ENCODE measurements around the gene OR2V2.
"Not testable (repeated sequence)": the region's sequence is repeated elsewhere in the genome, so short reads cannot be mapped to it uniquely, and the experiment has no call there.

Gene OR2V2

GRCh38 chr5:181169459-181170236 is 22.3 kb downstream of the OR2V2 start:
- DNase-seq (ENCODE audit: low read depth), result not testable (repeated sequence)

- DNase-seq (ENCODE audit: low read depth), result no peak
These were observed 22.9 kb downstream of the OR2V2 start for GRCh38 chr5:181170237-181170825.

DNA sequence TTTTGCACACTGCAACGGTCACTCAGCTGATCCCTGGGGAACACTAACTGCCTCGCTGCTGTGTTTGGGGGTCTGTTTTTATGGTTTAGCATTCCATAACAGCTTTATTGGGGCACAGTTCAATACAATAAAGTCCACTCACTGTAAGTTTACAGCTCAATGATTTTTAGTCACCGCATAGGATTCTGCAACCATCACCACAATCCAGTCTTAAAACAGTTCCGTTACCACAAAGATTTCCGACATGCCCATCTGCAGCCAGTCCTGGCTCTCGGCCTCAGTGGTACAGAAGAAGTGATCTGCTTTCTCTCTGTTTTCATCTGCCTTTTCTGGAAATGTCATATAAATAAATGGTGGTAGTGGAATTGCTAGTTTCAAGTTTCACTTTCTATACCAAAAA is 23.6 kb downstream of the OR2V2 start:
- no peak for DNase-seq (ENCODE audit: low read depth)

GRCh38 chr5:181171782-181172181 is 24.4 kb downstream of the OR2V2 start:
- no peak for DNase-seq (ENCODE audit: low read depth)

DNA sequence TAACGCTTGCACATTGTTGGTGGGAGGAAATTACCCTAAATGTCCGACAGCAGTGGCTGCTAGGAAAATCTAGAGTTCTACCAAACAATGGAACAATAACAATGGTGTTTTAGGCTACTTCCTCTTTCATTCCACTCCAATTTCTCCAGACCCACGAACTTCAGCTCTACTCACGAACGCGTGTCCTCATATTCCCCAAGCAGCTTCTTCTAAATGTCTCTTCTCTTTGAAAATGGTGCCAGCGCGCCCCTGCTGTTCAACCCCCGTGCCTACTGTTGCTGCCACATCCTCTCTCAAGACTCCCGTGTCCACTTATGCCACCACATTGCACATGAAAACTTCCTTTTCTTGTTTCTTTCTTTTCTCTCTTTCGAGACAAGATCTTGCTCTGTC is 25.6 kb downstream of the OR2V2 start:
- DNase-seq (ENCODE audit: low read depth), result no peak

DNA sequence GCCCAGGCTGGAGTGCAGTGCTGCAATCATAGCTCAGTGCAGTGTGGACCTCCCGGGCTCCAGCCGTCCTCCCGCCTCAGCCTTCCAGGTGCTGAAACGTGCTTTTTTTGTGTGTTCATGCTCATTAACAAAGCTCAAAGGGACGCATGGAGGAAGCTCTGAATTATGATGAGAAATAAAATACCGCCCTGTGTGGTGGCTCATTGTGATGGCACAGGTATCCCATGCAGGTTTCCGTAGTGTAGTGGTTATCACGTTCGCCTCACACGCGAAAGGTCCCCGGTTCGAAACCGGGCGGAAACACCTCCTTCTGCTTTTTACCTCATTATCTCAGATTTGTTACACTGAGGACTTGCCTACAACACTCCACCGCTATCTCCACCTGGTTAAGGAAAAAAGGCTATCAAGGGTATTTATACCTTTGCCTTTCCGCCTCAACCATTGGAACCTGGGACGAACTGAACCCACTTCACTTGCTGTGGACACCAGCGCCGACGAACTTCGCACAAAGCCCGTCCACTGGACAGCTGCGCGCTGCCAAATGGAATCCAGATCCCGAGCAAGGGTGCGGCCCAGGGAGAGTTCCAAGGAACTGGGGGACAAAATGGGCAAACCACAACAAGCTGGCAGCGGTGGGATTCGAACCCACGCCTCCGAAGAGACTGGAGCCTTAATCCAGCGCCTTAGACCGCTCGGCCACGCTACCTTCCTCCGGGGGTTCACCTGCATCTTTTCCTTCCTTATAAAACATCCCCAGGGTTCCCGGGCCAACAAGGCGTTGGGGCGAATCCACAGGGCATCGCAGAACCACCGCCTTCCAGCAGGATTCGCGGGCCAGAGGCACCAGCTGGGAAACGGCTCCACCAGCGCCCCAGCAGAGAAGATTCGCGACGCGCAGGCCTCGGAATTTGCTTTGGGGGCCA is 26.3 kb downstream of the OR2V2 start:
- no peak for DNase-seq (ENCODE audit: low read depth)

- no peak for DNase-seq (ENCODE audit: low read depth)
These were observed 29.0 kb downstream of the OR2V2 start for GRCh38 chr5:181176254-181176952.

- not testable (repeated sequence) for DNase-seq (ENCODE audit: low read depth)
These were observed 30.2 kb downstream of the OR2V2 start for GRCh38 chr5:181177559-181177958.

GRCh38 chr5:181181650-181182565 is 34.5 kb downstream of the OR2V2 start:
- no peak for DNase-seq (ENCODE audit: low read depth)

DNA sequence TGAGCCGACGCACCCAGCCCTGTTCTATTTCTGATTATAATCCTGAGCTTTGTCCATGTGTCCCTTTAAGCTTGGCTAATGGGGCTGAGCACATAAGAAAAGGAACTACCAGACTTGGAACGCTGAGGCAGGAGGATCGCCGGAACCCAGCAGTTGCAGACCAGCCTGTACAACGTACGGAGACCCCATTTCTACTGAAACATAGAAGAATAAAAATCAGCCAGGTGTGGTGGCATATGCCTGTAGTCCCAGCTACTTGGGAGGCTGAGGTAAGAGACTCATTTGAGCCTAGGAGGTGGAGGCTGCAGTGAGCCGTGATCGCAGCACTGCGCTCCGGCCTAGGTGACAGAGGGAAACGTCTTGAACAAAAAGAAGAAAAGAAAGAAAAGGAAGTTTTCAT is 35.3 kb downstream of the OR2V2 start:
- DNase-seq (ENCODE audit: low read depth), result no peak

DNA sequence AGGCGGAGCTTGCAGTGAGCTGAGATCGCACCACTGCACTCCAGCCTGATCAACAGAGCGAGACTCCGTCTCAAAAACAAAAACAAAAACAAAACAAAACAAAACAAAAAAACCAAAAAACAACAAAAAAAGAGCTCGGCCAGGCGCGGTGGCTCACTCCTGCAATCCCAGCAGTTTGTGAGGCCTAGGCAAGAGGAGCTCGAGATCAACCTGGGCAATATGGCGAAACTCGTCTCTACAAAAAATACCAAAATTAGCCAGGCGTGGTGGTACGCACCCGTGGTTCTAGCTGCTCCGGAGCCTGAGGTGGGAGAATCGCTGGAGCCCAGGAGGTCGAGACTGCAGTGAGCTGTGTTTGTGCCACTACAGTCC is 37.4 kb downstream of the OR2V2 start:
- DNase-seq (ENCODE audit: low read depth), result no peak

DNA sequence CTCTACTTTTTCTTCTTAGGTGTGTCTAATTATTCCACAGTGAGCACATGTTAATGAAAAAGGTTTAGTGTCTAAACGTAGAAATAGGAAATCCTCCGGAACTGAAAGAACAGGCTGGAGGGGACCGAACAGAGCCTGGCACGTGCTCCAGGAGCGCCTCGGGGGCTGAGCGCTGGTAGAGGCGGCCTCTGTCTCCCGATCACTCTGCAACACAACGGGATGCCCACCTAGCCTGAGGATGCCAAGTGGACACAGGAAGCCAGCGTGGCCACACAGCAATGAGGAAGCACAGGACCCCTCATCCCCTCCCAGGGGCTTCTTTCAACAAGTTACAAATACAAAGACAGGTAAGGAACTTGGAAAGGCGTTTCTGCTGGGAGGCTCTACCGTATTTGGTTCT is 38.2 kb downstream of the OR2V2 start:
- no peak for DNase-seq (ENCODE audit: low read depth)

DNA sequence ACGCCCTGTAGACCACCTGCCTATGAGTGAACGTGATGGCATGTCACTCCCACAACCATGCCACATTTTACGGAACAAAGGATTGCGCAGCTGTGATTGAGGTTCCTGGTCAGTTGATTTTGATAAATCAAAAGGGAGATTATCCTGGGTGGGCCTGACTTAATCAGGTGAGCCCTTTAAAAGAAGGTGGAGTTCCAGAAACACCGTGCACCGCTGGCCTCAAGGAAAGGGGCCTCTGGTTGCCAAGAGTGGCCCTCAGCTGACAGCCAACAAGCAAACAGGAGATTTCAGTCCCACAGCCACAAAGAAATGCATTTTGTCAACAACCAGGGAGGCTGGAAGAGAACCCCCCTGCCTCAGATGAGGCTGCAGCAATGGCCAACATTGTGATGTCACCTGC is 38.6 kb downstream of the OR2V2 start:
- no peak for DNase-seq (ENCODE audit: low read depth)

DNA sequence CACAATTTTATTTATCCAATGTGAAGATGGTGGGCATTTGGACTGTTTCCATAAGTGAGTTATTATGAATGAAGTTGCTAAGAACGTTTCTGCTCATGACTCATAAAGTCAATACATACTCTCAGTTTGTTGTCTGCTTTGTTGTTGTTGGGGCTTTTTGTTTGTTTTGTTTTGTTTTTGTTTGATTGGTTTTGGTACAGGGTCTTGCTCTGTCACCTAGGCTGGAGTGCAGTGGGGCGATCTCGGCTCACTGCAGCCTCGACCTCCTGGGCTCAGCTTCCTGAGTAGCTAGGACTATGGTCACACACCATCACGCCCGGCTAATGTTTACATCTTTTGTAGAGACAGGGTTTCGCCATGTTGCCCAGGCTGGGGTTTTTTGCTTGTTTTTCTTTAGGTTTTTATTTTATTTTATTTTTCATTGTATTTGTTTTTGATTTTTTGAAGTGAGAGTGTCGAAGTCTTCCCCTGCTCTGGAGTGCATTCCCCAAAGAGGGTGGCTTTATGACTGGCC is 39.7 kb downstream of the OR2V2 start:
- DNase-seq (ENCODE audit: low read depth), result no peak

DNA sequence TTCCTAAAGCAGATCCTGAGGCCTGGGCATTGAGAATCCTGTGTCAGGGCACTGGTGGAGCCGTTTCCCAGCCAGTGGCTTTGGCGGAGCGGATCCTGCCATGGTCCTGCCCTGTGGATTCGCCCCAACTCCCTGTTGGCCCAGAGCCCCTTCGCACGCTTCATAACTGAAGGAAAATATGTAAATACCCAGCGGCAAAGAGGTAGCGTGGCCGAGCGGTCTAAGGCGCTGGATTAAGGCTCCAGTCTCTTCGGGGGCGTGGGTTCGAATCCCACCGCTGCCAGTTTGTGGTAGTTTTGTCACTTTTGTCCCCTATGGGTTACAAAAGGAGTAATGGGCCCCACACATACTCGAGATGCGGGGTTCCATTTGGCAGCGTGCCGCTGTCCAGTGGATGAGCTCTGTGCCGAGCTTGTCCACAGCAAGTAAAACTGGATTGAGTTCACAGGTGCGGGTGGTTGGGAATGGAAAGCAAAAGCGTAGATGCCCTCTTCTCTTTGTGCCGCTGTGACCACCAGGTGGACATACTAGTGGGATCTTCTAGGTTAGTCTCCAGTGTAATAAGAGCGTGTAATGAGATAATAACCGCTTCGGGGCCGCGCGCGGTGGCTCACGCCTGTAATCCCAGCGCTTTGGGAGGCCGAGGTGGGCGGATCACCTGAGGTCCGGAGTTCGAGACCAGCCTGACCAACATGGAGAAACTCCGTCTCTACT is 40.3 kb downstream of the OR2V2 start:
- no peak for DNase-seq (ENCODE audit: low read depth)

DNA sequence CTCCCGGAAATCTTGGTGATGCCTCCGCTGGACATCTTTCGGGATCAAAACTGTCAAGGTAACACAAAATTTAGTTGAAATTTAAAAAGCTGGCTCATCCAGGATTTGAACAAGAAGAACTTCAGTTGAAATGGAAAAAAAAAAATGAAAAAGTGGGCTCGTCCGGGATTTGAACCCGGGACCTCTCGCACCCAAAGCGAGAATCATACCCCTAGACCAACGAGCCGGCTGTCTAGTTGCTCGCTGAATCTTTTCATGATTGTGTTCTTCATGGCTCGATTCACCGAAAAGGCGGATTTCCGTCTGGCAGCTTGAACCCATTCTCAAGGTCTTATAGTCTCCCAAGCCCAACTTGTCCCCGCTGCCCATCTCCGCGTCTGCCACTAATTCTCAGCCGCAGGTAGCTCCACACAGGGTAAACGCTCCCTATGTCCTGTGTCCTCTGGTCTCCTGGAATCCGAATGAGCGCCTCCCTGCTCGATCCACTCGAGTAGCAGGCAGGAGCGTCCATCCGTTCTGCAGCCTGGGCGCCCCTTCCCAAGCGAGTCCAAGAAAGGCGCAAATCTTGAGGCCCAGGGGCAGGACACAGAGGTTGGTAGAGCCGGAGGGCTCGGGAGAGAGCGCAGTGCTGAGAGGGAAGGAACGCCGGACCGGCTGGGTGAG is 41.4 kb downstream of the OR2V2 start:
- no peak for DNase-seq (ENCODE audit: low read depth)

DNA sequence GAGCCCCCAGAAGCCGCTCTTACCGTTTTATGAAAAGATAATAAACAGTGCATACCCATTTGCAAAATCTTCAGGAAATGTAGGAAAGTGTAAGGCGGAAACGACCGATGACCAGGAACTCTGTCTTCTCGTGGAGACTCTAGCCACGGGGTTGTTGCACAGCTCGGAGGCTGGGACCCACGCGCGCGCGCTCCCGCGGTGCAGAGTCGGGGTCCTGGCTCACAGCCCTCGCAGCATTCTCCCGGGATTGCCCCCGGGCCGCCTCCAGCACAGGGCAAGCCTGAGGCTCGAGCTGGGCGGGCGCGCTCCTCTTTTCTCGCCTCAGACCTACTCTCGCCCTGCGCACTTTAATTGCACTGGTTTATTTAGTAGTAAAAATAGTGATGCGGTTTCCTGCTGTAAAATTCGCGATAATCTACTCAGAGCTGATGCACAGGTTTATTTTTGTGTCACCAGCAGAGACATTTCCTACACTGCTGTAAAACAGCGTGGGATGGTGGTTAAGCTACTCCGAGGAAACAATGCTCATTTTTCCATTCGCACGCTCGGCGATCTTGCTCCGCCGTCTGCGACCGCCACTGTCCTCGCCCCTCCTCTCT is 42.1 kb downstream of the OR2V2 start:
- DNase-seq (ENCODE audit: low read depth), result no peak

DNA sequence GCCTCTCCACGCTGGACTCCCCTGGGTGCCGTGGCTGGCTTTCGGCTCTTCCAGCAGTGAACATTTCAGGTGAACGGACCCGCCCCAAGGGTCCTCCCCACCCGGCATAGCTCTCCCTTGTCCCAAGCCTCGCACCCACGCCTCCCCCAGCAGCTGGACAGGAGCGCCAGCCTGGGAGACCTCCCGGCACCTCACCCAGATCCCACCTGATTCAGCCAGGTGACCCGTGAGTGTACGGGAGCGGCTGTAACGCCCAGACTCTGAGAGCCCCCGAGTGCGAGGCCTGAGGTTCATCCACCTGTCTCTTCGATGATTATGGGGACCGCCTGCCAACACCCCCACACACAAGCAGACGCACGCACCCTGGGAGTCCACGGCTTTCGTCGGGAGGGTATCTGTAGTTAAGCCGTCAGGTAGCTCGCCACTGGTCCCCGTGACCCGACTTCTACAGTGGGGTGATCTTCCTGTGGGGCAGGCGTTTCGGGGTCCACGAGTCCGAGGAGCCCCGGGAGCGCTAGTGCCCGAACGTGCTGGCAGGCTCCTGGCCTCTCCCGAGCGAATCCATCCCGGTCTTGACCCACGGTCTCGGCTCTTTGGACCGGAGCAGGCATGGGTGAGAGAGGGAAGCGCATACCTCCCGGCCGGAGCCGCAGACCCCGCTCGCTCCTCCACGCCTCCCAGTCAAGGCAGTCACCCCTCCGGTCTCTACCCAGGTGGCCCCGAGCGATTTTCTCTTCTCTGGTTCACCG is 42.8 kb downstream of the OR2V2 start:
- no peak for DNase-seq (ENCODE audit: low read depth)
